ENCODE measurements around the gene UGT1A3.

- TF ChIP-seq L3MBTL2 (conservative IDR thresholded peaks at IDR 0.05): no peak
- TF ChIP-seq FOXA1 (IDR thresholded peaks at IDR 0.05): no peak
- TF ChIP-seq LEF1 (IDR thresholded peaks at IDR 0.05; ENCODE audit: borderline replicate concordance): no peak
- no peak for TF ChIP-seq BHLHE40 (IDR thresholded peaks at IDR 0.05; ENCODE audit: borderline replicate concordance)
- no peak for TF ChIP-seq SP1 (IDR thresholded peaks at IDR 0.05)
- no peak for TF ChIP-seq SUZ12 (IDR thresholded peaks at IDR 0.05)
- TF ChIP-seq HDGF (IDR thresholded peaks at IDR 0.05; ENCODE audit: borderline replicate concordance): no peak
- no peak for TF ChIP-seq FOXK2 (IDR thresholded peaks at IDR 0.05)
- TF ChIP-seq TARDBP (IDR thresholded peaks at IDR 0.05): no peak
- no peak for TF ChIP-seq FOXM1 (IDR thresholded peaks at IDR 0.05; ENCODE audit: borderline replicate concordance)
- no peak for TF ChIP-seq ARNT (IDR thresholded peaks at IDR 0.05)
Observed at GRCh38 chr2:233780771-233781170, 51.9 kb downstream of the UGT1A3 start.

All from HEK293T (cell line).